Measurements from ENCODE around the gene STK11IP. TPM values are rescaled to one million over a fixed set of nuclear protein-coding genes. Genes with fewer than 3 reads are reported as not detected.

Gene STK11IP
- total and polyA plus RNA-seq, 2 of the 13 experiments (the other 11 are each of a cell fraction or from before 2014, with no cell fraction given) = 12.8 to 24.0 TPM

DNA sequence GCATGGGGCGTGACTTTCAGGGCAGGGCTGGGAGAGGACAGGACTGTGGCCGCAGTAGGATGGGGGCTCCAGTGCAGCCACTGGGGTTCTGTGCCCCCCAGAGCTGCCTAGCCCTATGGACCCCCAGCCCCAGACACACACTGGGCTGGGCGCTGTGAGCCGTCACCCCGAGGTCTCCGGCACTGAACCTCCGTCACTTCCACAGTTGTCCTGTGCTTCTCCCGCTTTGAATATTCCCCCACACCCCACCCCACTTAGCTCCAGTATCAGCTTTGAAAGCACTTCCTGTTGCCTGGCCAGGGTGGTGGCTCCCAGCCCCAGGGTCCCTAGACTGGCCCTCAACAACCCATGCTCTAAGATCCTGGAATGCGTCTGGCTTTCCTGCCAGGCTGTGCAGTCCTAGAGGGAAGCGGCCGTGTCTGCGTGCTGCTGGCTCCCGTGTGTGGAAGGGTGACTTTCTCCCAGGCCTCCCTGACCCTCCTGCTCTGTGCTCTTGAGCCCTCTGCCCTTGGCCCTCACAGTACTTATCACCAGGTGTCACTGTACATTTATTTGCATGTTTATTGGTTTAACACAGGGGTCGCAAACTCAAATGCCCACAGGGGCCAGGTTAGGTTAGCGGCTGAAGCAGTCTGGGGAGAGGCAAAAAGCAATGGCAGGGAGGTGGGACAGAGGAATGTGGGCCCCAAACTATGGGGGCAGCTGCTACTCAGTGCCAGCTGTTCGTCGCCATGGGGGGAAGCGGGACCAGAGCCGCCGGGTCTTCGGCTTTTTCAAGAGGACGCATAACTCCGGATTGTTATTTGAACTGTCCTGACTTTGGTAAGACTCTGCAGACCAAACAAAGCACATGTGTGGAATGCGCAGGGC lies 36.2 kb upstream of the STK11IP start (continued):
- TF ChIP-seq HMGXB4 (CRISPR knock-in tag; IDR thresholded peaks at IDR 0.05; ENCODE audit: borderline replicate concordance in 1 of 2, low read depth in 1 of 2) (0 out of 4 replicates have a peak, but pooled peaks of 1 of the 2 experiments have one; percentile 18), MYC (CRISPR knock-in tag; IDR thresholded peaks at IDR 0.05; ENCODE audit: borderline replicate concordance) (no peak; the same call in 1 of the 2 replicates), POLR2G (IDR thresholded peaks at IDR 0.05; ENCODE audit: low read depth, low read length) (peak; percentile 56), MATR3 (CRISPR knock-in tag; IDR thresholded peaks at IDR 0.05) (no peak), EZH2 (conservative IDR thresholded peaks at IDR 0.05; ENCODE audit: low read depth, low read length) (no peak), HNF1B (CRISPR knock-in tag; IDR thresholded peaks at IDR 0.05) (0 out of 2 replicates have a peak, but pooled peaks have one; percentile 39), KDM2A (CRISPR knock-in tag; IDR thresholded peaks at IDR 0.05; ENCODE audit: borderline replicate concordance, low read depth) (no peak), AKAP8 (CRISPR knock-in tag; IDR thresholded peaks at IDR 0.05) (peak; percentile 30; the same call in 1 of the 2 replicates), UBTF (CRISPR knock-in tag; IDR thresholded peaks at IDR 0.05) (no peak; the same call in 1 of the 2 replicates), KMT2B (CRISPR knock-in tag; IDR thresholded peaks at IDR 0.05) (no peak), ZNF12 (CRISPR knock-in tag; IDR thresholded peaks at IDR 0.05) (no peak), ZNF30 (CRISPR knock-in tag; IDR thresholded peaks at IDR 0.05) (no peak), ZNF282 (IDR thresholded peaks at IDR 0.05; ENCODE audit: partially characterized antibody) (no peak), PRDM4 (CRISPR knock-in tag; IDR thresholded peaks at IDR 0.05; ENCODE audit: borderline replicate concordance) (no peak)
- TF ChIP-seq, protein P1, sequence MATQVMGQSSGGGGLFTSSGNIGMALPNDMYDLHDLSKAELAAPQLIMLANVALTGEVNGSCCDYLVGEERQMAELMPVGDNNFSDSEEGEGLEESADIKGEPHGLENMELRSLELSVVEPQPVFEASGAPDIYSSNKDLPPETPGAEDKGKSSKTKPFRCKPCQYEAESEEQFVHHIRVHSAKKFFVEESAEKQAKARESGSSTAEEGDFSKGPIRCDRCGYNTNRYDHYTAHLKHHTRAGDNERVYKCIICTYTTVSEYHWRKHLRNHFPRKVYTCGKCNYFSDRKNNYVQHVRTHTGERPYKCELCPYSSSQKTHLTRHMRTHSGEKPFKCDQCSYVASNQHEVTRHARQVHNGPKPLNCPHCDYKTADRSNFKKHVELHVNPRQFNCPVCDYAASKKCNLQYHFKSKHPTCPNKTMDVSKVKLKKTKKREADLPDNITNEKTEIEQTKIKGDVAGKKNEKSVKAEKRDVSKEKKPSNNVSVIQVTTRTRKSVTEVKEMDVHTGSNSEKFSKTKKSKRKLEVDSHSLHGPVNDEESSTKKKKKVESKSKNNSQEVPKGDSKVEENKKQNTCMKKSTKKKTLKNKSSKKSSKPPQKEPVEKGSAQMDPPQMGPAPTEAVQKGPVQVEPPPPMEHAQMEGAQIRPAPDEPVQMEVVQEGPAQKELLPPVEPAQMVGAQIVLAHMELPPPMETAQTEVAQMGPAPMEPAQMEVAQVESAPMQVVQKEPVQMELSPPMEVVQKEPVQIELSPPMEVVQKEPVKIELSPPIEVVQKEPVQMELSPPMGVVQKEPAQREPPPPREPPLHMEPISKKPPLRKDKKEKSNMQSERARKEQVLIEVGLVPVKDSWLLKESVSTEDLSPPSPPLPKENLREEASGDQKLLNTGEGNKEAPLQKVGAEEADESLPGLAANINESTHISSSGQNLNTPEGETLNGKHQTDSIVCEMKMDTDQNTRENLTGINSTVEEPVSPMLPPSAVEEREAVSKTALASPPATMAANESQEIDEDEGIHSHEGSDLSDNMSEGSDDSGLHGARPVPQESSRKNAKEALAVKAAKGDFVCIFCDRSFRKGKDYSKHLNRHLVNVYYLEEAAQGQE (IDR thresholded peaks at IDR 0.05; ENCODE audit: borderline replicate concordance in 1 of 2, low read depth in 1 of 2, low read length in 2 of 2) = no peak

Measured in HepG2 (cell line).